CD4-positive, alpha-beta memory T cell (primary cell): Measurements from ENCODE around the gene DIP2C. TPM values are rescaled to one million over a fixed set of nuclear protein-coding genes. Genes with fewer than 3 reads are reported as not detected.

Experiments used
- CTCF ChIA-PET: fragments of 350-600 bp; sonication (Branson Sonifier 250); formaldehyde crosslinking; loops from one replicate; lab custom pipeline; 2021; ENCODE audit warnings: inconsistent platforms; ENCODE audit not compliant: partially characterized antibody; lab: Charles Lee
- POLR2A ChIA-PET: fragments of 350-600 bp; sonication (Branson Sonifier 250); formaldehyde crosslinking; loops from one replicate; lab custom pipeline; 2021; ENCODE audit not compliant: partially characterized antibody; lab: Charles Lee
- DNase-seq, 5 donors: peaks; one replicate each; pipeline versions ENCODE4 v3.0.0 to v3.0.0-alpha.2; 2020 to 2022; ENCODE audit warnings: mixed read lengths in 1 of 5
- H3K27ac ChIP-seq: one replicate; pipeline ENCODE4 v1.7.0; 2013; ENCODE audit warnings: low read depth, low read length
- H3K27me3 ChIP-seq: 2 replicates; pipeline ENCODE4 v1.7.0; 2013; ENCODE audit warnings: mild to moderate bottlenecking, low read length, moderate library complexity; ENCODE audit not compliant: insufficient read depth
- H3K36me3 ChIP-seq: 2 replicates; pipeline ENCODE4 v1.7.0; 2013; ENCODE audit warnings: mild to moderate bottlenecking, low read length, moderate library complexity; ENCODE audit not compliant: insufficient read depth
- H3K4me1 ChIP-seq: 2 replicates; pipeline ENCODE4 v1.7.0; 2013; ENCODE audit warnings: mild to moderate bottlenecking, low read length, moderate library complexity; ENCODE audit not compliant: insufficient read depth
- H3K4me3 ChIP-seq, 2 donors: one replicate each; pipeline ENCODE4 v1.7.0; 2013; ENCODE audit warnings: low read length in 2 of 2, mild to moderate bottlenecking in 1 of 2
- H3K9me3 ChIP-seq, 2 donors: one replicate each; pipeline ENCODE4 v1.7.0; 2013; ENCODE audit warnings: low read length in 2 of 2, control low read depth in 1 of 2; ENCODE audit not compliant: control insufficient read depth in 1 of 2
- H3K27ac Mint-ChIP-seq, 7 donors: one replicate each; pipeline ENCODE4 v1.8.0; 2020 to 2021; ENCODE audit warnings: mixed read lengths in 7 of 7, mild to moderate bottlenecking in 6 of 7, inconsistent platforms in 3 of 7, moderate library complexity in 3 of 7
- H3K27me3 Mint-ChIP-seq, 2 donors: one replicate each; pipeline ENCODE4 v1.8.0; 2020 to 2021; ENCODE audit warnings: mixed read lengths in 2 of 2
- H3K36me3 Mint-ChIP-seq, 2 donors: one replicate each; pipeline ENCODE4 v1.8.0; 2020 to 2021; ENCODE audit warnings: mixed read lengths in 2 of 2, inconsistent platforms in 1 of 2, mild to moderate bottlenecking in 1 of 2
- H3K4me1 Mint-ChIP-seq, 4 donors: one replicate each; pipeline ENCODE4 v1.8.0; 2020 to 2021; ENCODE audit warnings: mixed read lengths in 4 of 4, mild to moderate bottlenecking in 1 of 4
- H3K4me3 Mint-ChIP-seq, 8 donors: one replicate each; pipeline ENCODE4 v1.8.0; 2020 to 2021; ENCODE audit warnings: mixed read lengths in 8 of 8, mild to moderate bottlenecking in 7 of 8, moderate library complexity in 6 of 8, inconsistent platforms in 3 of 8
- H3K9me3 Mint-ChIP-seq, 8 donors: one replicate each; pipeline ENCODE4 v1.8.0; 2020 to 2021; ENCODE audit warnings: mixed read lengths in 8 of 8, mild to moderate bottlenecking in 5 of 8, inconsistent platforms in 3 of 8, moderate library complexity in 1 of 8
- intact Hi-C: fragments of 100-400 bp; cut with micrococcal nuclease; formaldehyde crosslinking; loops from one replicate; pipeline ENCODE4 v1.15.1; 2023
- polyA plus RNA-seq, 2 donors: library from polyadenylated mRNA; unstranded; fragments of 300-500 nt; fragmentation: Illumina TruSeq; gene quantifications; one replicate each; pipeline ENCODE4 v1.2.3, GENCODE V29; 2021
- total RNA-seq, 2 experiments: library from RNA; stranded (reverse); gene quantifications; one replicate each; pipeline ENCODE4 v1.2.3, GENCODE V29; 2021

Gene DIP2C
- total and polyA plus RNA-seq, 4 experiments from 2014 or later = 1.1 to 6.0 (median 3.9) TPM

GRCh38 chr10:373526-374309, 315.8 kb downstream of the DIP2C start:
- DNase-seq = no peak
- no peak overlapping the region for H3K27ac ChIP-seq
- Mint-ChIP-seq H3K27ac (no peak overlapping the region), H3K4me3 (no peak overlapping the region), H3K27me3 (peaks cover 0 to 3% of the 10 kb centered on the region in 2 donors), H3K36me3 (peaks cover 18 to 29% of the 10 kb centered on the region in 2 donors), H3K9me3 (no peaks in the 10 kb centered on the region), H3K4me1 (peaks cover 0 to 4% (median 1%) of the 10 kb centered on the region in 4 donors)
- H3K27me3 ChIP-seq = no peaks in the 10 kb centered on the region
- POLR2A ChIA-PET = no interaction called here
- intact Hi-C loops = no loop called here
- H3K9me3 ChIP-seq = no peaks in the 10 kb centered on the region
- H3K4me3 ChIP-seq = no peak overlapping the region
- no peaks in the 10 kb centered on the region for H3K36me3 ChIP-seq
- H3K4me1 ChIP-seq = no peaks in the 10 kb centered on the region
- CTCF ChIA-PET = no interaction called here

DNA sequence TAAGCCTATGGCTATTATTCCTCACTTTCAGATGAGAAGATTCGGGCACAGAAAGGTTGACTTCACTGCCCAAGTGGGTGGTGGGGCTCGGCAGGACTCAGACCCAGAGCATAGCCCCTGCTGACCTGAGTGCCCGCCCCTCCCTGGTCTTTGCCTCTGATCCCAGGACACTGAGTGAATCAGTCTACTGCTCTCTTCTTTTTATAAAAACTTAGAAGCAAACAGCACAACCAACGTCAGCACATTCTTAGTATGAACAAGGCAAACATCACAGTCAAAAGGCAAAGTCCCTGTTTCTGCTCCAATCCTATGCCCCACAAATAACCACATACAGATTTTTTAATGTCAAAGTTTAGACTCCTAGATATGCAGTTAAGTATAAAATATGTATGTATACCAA, 316.5 kb downstream of the DIP2C start:
- no peak overlapping the region for H3K4me3 Mint-ChIP-seq
- H3K27ac Mint-ChIP-seq = peak overlapping the region in 1 of 7 donors; percentile 15
- CTCF ChIA-PET = no interaction called here

DNA sequence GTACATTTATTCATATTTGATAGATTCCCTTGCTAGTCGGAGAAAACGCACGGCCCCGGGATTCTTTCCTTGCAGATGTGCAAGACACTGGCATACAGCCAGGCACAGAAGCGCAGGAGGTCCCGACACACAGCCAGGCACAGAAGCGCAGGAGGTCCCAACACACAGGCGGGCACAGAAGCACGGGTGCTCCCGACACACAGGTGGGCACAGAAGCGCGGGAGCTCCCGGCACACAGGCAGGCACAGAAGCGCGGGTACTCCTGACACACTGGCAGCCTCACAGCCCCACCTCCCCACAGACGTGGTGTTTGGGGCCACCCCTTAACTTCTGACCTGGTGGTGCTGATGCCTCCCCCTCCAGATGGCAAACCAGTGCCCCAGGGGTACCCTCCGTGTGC, 316.9 kb downstream of the DIP2C start:
- no peak for DNase-seq
- Histone ChIP-seq H3K27me3 (no peaks in the 10 kb centered on the region), H3K4me1 (no peaks in the 10 kb centered on the region), H3K4me3 (no peak overlapping the region), H3K9me3 (no peaks in the 10 kb centered on the region), H3K36me3 (no peaks in the 10 kb centered on the region), H3K27ac (no peak overlapping the region)
- Mint-ChIP-seq H3K4me3 (no peak overlapping the region), H3K36me3 (peaks cover 18 to 27% of the 10 kb centered on the region in 2 donors), H3K27me3 (peaks cover 0 to 3% of the 10 kb centered on the region in 2 donors), H3K4me1 (peaks cover 0 to 3% (median 1%) of the 10 kb centered on the region in 4 donors), H3K9me3 (no peaks in the 10 kb centered on the region), H3K27ac (no peak overlapping the region)
- CTCF ChIA-PET = no interaction called here
- POLR2A ChIA-PET = no interaction called here
- intact Hi-C loops = no loop called here

More for the DNA sequence above, 316.5 kb downstream of the DIP2C start:
- Histone ChIP-seq H3K4me3 (no peak overlapping the region), H3K36me3 (no peaks in the 10 kb centered on the region), H3K4me1 (no peaks in the 10 kb centered on the region), H3K9me3 (no peaks in the 10 kb centered on the region), H3K27ac (no peak overlapping the region), H3K27me3 (no peaks in the 10 kb centered on the region)
- intact Hi-C loops = no loop called here
- H3K27me3 Mint-ChIP-seq = peaks cover 0 to 3% of the 10 kb centered on the region in 2 donors
- peaks cover 18 to 29% of the 10 kb centered on the region in 2 donors for H3K36me3 Mint-ChIP-seq
- H3K4me1 Mint-ChIP-seq = peaks cover 0 to 4% (median 1%) of the 10 kb centered on the region in 4 donors
- no peak for DNase-seq
- POLR2A ChIA-PET = no interaction called here
- no peaks in the 10 kb centered on the region for H3K9me3 Mint-ChIP-seq

DNA sequence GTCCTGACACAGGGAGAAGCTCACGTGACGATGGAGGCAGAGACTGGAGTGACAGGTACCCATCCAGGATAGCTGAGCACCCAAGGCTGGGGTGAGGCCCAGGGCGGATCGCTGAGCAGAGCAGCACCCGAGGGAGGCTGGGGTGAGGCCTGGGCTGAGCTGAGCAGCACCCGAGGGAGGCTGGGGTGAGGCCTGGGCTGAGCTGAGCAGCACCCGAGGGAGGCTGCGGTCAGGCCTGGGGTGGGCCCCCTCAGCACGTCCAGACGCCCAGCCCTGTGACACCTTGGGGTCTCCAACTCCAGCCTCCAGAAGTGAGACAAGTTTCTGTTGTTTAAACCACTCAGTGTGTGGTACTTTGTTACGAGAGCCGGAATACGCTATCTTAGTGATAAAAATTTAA, 318.0 kb downstream of the DIP2C start:
- Mint-ChIP-seq H3K4me3 (no peak overlapping the region), H3K9me3 (no peaks in the 10 kb centered on the region), H3K4me1 (no peaks in the 10 kb centered on the region), H3K27me3 (peaks cover 0 to 3% of the 10 kb centered on the region in 2 donors), H3K36me3 (peaks cover 20 to 23% of the 10 kb centered on the region in 2 donors), H3K27ac (no peak overlapping the region)
- H3K27me3 ChIP-seq = no peaks in the 10 kb centered on the region
- no peak overlapping the region for H3K27ac ChIP-seq
- DNase-seq = no peak
- ChIA-PET POLR2A (no interaction called here), CTCF (no interaction called here)
- H3K36me3 ChIP-seq = no peaks in the 10 kb centered on the region
- H3K4me3 ChIP-seq = no peak overlapping the region
- no peaks in the 10 kb centered on the region for H3K4me1 ChIP-seq
- intact Hi-C loops = no loop called here
- H3K9me3 ChIP-seq = no peaks in the 10 kb centered on the region

- Mint-ChIP-seq H3K4me1 (no peaks in the 10 kb centered on the region), H3K9me3 (no peaks in the 10 kb centered on the region), H3K36me3 (peaks cover 20 to 27% of the 10 kb centered on the region in 2 donors), H3K27ac (peak overlapping the region in 1 of 7 donors; percentile 42), H3K27me3 (peaks cover 0 to 3% of the 10 kb centered on the region in 2 donors), H3K4me3 (no peak overlapping the region)
- CTCF ChIA-PET = interaction anchor here (1.0 kb wide), 1 partner anchor 10 kb away, joined by 5 read pairs; no protein-coding TSS in a partner anchor
- no peaks in the 10 kb centered on the region for H3K4me1 ChIP-seq
- H3K4me3 ChIP-seq = no peak overlapping the region
- intact Hi-C loops = no loop called here
- no peaks in the 10 kb centered on the region for H3K36me3 ChIP-seq
- no peak overlapping the region for H3K27ac ChIP-seq
- no peak for DNase-seq
- H3K27me3 ChIP-seq = no peaks in the 10 kb centered on the region
- POLR2A ChIA-PET = no interaction called here
- no peaks in the 10 kb centered on the region for H3K9me3 ChIP-seq
Measured at GRCh38 chr10:370449-370825, 319.0 kb downstream of the DIP2C start.

- Mint-ChIP-seq H3K4me1 (no peaks in the 10 kb centered on the region), H3K4me3 (no peak overlapping the region), H3K36me3 (peaks cover 15 to 26% of the 10 kb centered on the region in 2 donors), H3K9me3 (no peaks in the 10 kb centered on the region), H3K27ac (no peak overlapping the region), H3K27me3 (no peaks in the 10 kb centered on the region)
- Histone ChIP-seq H3K27me3 (no peaks in the 10 kb centered on the region), H3K27ac (no peak overlapping the region), H3K36me3 (no peaks in the 10 kb centered on the region), H3K9me3 (no peaks in the 10 kb centered on the region), H3K4me3 (no peak overlapping the region), H3K4me1 (no peaks in the 10 kb centered on the region)
- ChIA-PET CTCF (interaction anchor here (1.0 kb wide), 1 partner anchor 9 kb away, joined by 5 read pairs; no protein-coding TSS in a partner anchor), POLR2A (no interaction called here)
- DNase-seq = no peak
- intact Hi-C loops = no loop called here
Measured at GRCh38 chr10:369684-370448, 319.6 kb downstream of the DIP2C start.

DNA sequence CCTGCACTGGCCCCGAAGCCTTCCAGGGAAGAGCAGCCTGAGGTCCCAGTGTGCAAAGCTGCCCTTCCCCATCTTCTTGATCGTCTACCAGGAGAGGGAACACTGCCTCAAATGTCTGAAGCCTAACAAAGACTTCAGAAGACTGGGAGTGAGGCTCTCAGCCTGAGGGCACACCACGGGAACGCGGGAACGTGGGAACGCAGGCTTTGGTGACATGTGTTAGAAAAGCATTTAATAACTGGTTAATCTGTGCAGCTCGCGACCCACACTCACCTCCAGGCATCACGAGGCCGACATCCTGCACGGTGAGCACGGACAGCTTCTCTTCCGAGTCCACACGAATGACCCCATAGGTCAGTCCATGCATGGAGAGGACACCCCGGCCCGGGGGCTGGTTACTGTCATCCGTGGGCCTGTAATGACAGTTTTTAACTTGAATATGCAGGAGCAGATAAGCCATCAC, 320.2 kb downstream of the DIP2C start:
- H3K27me3 Mint-ChIP-seq = no peaks in the 10 kb centered on the region
- Histone ChIP-seq H3K36me3 (no peaks in the 10 kb centered on the region), H3K4me1 (no peaks in the 10 kb centered on the region), H3K27me3 (no peaks in the 10 kb centered on the region), H3K9me3 (no peaks in the 10 kb centered on the region), H3K27ac (no peak overlapping the region), H3K4me3 (no peak overlapping the region)
- H3K4me1 Mint-ChIP-seq = no peaks in the 10 kb centered on the region
- CTCF ChIA-PET = interaction anchor here (1.0 kb wide), 1 partner anchor 8 kb away, joined by 5 read pairs; no protein-coding TSS in a partner anchor
- no peak overlapping the region for H3K4me3 Mint-ChIP-seq
- H3K27ac Mint-ChIP-seq = peak overlapping the region in 1 of 7 donors; percentile 29
- H3K9me3 Mint-ChIP-seq = no peaks in the 10 kb centered on the region
- intact Hi-C loops = no loop called here
- POLR2A ChIA-PET = no interaction called here
- DNase-seq = no peak
- peaks cover 13 to 26% of the 10 kb centered on the region in 2 donors for H3K36me3 Mint-ChIP-seq
